ENCODE measurements around the gene CNTNAP2. TPM values are rescaled to one million over a fixed set of nuclear protein-coding genes. Genes with fewer than 3 reads are reported as not detected.

Gene CNTNAP2
- total RNA-seq, 1 donor = under 0.01 TPM

DNA sequence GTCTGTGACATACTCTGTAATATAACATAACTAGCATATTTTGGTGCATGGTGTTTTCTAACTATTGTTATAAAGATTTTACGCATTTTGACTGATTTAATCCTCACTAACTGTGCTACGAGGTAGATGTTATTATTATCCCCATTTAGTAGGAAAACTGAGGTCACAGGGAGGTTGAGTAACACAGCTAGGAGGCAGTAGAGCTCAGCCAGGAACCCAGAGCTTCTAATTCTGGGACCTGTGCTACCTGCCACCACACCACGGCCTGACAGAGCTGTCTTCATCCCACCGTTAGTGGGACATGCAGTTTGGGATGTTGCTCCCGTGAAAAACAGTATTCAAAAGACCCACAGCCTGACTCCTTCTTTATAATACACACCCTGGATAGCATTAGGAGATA, 962.5 kb downstream of the CNTNAP2 start:
- TF ChIP-seq, protein P1, sequence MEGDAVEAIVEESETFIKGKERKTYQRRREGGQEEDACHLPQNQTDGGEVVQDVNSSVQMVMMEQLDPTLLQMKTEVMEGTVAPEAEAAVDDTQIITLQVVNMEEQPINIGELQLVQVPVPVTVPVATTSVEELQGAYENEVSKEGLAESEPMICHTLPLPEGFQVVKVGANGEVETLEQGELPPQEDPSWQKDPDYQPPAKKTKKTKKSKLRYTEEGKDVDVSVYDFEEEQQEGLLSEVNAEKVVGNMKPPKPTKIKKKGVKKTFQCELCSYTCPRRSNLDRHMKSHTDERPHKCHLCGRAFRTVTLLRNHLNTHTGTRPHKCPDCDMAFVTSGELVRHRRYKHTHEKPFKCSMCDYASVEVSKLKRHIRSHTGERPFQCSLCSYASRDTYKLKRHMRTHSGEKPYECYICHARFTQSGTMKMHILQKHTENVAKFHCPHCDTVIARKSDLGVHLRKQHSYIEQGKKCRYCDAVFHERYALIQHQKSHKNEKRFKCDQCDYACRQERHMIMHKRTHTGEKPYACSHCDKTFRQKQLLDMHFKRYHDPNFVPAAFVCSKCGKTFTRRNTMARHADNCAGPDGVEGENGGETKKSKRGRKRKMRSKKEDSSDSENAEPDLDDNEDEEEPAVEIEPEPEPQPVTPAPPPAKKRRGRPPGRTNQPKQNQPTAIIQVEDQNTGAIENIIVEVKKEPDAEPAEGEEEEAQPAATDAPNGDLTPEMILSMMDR (IDR thresholded peaks at IDR 0.05; ENCODE audit: insufficient read depth, low read length) = no peak
- no peak for DNase-seq (ENCODE audit: low read depth)
- H3K4me3 ChIP-seq (ENCODE audit: low read depth, low read length) = no peak overlapping the region

DNA sequence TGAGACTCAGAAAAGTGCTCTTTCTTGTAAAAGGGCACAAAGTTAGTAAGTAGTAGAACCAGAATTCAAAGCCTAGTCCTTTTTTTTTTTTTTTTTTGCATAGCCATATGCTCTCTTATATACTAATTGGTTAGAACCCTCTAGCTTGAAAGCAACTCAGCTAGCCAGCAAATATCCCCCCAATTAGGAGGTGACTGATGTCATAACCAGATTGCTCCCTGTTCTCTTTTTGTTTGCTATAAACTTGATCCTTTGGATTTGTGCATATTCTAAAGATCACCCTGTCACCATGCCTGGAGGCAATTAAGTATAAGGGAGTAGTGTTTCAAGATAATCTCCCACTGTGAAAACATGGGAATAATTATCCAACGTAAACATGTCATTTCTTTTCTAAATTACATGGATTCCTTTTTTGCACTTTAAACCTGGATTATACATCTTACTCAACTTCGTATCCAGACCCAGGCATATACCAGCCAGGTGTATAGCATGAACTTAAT, 963.4 kb downstream of the CNTNAP2 start:
- H3K4me3 ChIP-seq (ENCODE audit: low read depth, low read length) = no peak overlapping the region
- TF ChIP-seq, protein P1 (IDR thresholded peaks at IDR 0.05; ENCODE audit: insufficient read depth, low read length) = no peak
- DNase-seq (ENCODE audit: low read depth) = no peak

DNA sequence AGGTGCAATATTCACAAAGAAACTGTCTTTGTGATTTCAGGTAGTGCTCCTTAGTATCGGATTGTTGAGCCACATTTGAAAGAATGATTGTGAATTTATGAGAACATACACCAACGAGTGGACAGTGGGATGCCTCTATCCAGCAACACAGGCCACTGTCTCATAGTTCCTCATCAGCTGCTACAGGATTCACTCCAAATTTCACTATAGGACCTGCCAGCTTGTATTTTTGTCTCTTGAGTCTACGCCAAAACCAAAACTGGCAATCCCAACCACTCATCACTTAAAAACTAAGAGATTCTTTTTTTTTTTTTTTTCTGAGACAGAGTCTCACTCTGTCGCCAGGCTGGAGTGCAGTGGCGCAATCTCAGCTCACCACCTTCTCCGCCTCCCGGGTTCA, 964.5 kb downstream of the CNTNAP2 start:
- TF ChIP-seq, protein P1 (IDR thresholded peaks at IDR 0.05; ENCODE audit: insufficient read depth, low read length) = no peak
- DNase-seq (ENCODE audit: low read depth) = no peak
- no peak overlapping the region for H3K4me3 ChIP-seq (ENCODE audit: low read depth, low read length)

DNA sequence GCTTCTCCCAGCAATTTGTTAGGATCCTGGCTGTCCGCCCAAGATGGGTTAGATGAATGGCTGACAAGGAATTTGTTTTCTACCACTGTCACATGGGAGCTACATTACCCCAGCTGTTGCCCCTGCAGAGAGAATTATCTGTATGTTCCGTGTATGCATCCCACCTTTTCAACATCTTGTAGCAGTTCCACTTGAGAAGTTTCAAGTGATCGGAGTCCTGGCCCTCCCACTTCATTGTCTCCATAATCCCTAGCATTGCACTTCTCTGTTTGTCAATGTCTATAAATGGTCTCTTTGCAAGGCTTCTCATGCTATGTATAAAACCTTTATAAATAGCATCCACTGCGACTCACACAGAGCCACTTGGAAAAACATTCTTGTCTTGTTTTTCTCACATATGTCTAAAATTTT, 972.5 kb downstream of the CNTNAP2 start:
- no peak overlapping the region for H3K4me3 ChIP-seq (ENCODE audit: low read depth, low read length)
- TF ChIP-seq, protein P1 (IDR thresholded peaks at IDR 0.05; ENCODE audit: insufficient read depth, low read length) = no peak
- DNase-seq (ENCODE audit: low read depth) = no peak

DNA sequence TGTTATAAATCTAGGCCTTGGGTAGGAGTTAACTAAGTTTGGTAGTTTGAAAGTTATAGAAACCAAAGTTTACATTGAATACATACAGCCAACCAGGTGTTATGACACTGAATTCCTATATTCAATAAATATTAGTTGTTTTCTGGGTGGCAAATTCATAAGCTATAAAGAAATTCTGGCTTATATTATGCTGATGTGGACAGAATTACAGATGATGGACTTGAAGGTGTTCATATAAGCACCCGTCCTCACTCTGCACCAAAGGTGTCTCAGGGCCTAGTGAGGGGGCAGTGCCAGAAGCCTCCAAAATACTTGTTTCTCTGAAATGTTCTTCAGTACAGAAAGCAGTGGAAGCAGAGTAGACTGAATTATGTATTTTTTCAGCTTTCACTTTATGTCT, 973.0 kb downstream of the CNTNAP2 start:
- DNase-seq (ENCODE audit: low read depth) = no peak
- TF ChIP-seq, protein P1 (IDR thresholded peaks at IDR 0.05; ENCODE audit: insufficient read depth, low read length) = no peak
- no peak overlapping the region for H3K4me3 ChIP-seq (ENCODE audit: low read depth, low read length)

DNA sequence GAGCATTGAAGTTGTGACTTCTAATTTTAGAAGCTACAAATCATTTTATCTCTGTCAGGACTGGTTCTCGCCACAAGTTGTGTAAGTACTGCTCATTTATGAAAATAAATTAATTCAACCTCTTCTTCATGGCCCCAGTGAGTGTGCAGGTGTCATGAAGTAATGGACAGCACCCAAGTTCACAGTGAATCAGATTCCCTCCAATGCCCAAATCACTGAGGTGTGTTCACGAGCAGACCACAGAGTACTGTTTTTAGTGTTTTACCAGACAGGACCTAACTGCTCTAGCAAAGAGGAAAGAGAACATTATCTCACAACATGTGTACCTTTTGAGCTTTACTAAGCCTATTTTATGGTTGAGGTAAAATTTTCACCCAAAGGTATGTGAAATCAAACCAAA, 980.0 kb downstream of the CNTNAP2 start:
- TF ChIP-seq, protein P1 (IDR thresholded peaks at IDR 0.05; ENCODE audit: insufficient read depth, low read length) = no peak
- DNase-seq (ENCODE audit: low read depth) = no peak
- H3K4me3 ChIP-seq (ENCODE audit: low read depth, low read length) = no peak overlapping the region

DNA sequence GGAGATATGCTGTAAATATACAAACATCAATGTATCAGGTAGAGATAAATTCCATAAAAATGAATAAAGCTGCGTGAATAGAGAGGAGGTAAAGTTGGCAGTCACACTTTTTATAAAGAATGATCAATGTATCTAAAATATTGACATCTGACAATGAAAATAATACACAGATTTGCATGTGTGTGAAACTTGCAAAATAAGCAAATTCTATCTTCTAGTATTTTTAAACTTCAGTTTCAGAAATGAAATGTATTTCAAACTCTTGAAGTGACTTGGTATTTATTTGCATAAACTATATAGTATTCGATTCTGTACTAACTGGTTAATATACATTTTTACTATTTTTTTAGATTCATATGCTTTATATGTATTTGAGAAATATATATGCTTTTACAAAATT, 986.6 kb downstream of the CNTNAP2 start:
- no peak for DNase-seq (ENCODE audit: low read depth)
- TF ChIP-seq, protein P1 (IDR thresholded peaks at IDR 0.05; ENCODE audit: insufficient read depth, low read length) = no peak
- H3K4me3 ChIP-seq (ENCODE audit: low read depth, low read length) = no peak overlapping the region

Measured in fibroblast of the aortic adventitia (primary cell).